Mucosa of stomach (tissue), 1 donor: ENCODE data around the gene ADAMTS6.

Source experiments
- H3K27me3 ChIP-seq: one replicate; pipeline ENCODE4 v1.7.0; 2013; ENCODE audit warnings: mild to moderate bottlenecking, low read length; ENCODE audit not compliant: control insufficient read depth, insufficient read depth
- H3K36me3 ChIP-seq: one replicate; pipeline ENCODE4 v1.7.0; 2013; ENCODE audit warnings: low read length; ENCODE audit not compliant: control insufficient read depth, insufficient read depth
- H3K4me1 ChIP-seq: one replicate; pipeline ENCODE4 v1.7.0; 2013; ENCODE audit warnings: mild to moderate bottlenecking, low read length; ENCODE audit not compliant: control insufficient read depth, insufficient read depth
- H3K4me3 ChIP-seq: one replicate; pipeline ENCODE4 v1.7.0; 2013; ENCODE audit warnings: low read length
- H3K9ac ChIP-seq: one replicate; pipeline ENCODE4 v1.7.0; 2013; ENCODE audit warnings: mild to moderate bottlenecking, low read length, moderate library complexity
- H3K9me3 ChIP-seq: one replicate; pipeline ENCODE4 v1.7.0; 2013; ENCODE audit warnings: mild to moderate bottlenecking, low read length, moderate library complexity; ENCODE audit not compliant: control insufficient read depth
- donor health status: Pancreatic carcinoma.

The ADAMTS6 gene

GRCh38 chr5:65203746-65204145 is 278.0 kb downstream of the ADAMTS6 start:
- Histone ChIP-seq H3K4me3 (no peak overlapping the region), H3K9me3 (no peaks in the 10 kb centered on the region), H3K27me3 (no peaks in the 10 kb centered on the region), H3K9ac (no peak overlapping the region), H3K4me1 (no peaks in the 10 kb centered on the region), H3K36me3 (no peaks in the 10 kb centered on the region)

GRCh38 chr5:65199993-65200675 is 281.6 kb downstream of the ADAMTS6 start:
- Histone ChIP-seq H3K9me3 (no peaks in the 10 kb centered on the region), H3K4me3 (no peak overlapping the region), H3K27me3 (no peaks in the 10 kb centered on the region), H3K4me1 (no peaks in the 10 kb centered on the region), H3K36me3 (no peaks in the 10 kb centered on the region), H3K9ac (no peak overlapping the region)

GRCh38 chr5:65198456-65199120 is 283.1 kb downstream of the ADAMTS6 start:
- Histone ChIP-seq H3K27me3 (no peaks in the 10 kb centered on the region), H3K4me3 (no peak overlapping the region)

GRCh38 chr5:65197531-65198455 is 283.9 kb downstream of the ADAMTS6 start:
- no peaks in the 10 kb centered on the region for H3K27me3 ChIP-seq
- H3K9me3 ChIP-seq, result no peaks in the 10 kb centered on the region
- no peaks in the 10 kb centered on the region for H3K4me1 ChIP-seq
- H3K4me3 ChIP-seq, result no peak overlapping the region
- no peak overlapping the region for H3K9ac ChIP-seq
- no peaks in the 10 kb centered on the region for H3K36me3 ChIP-seq

More at GRCh38 chr5:65198456-65199120, 283.1 kb downstream of the ADAMTS6 start:
- Histone ChIP-seq H3K9me3 (no peaks in the 10 kb centered on the region), H3K36me3 (no peaks in the 10 kb centered on the region), H3K4me1 (no peaks in the 10 kb centered on the region), H3K9ac (no peak overlapping the region)

- H3K36me3 ChIP-seq, result no peaks in the 10 kb centered on the region
- no peaks in the 10 kb centered on the region for H3K27me3 ChIP-seq
These were observed 286.8 kb downstream of the ADAMTS6 start for GRCh38 chr5:65194871-65195270.

GRCh38 chr5:65192331-65192730 is 289.4 kb downstream of the ADAMTS6 start:
- Histone ChIP-seq H3K36me3 (no peaks in the 10 kb centered on the region), H3K9ac (no peak overlapping the region), H3K4me3 (no peak overlapping the region), H3K27me3 (no peaks in the 10 kb centered on the region), H3K4me1 (no peaks in the 10 kb centered on the region), H3K9me3 (no peaks in the 10 kb centered on the region)

More at GRCh38 chr5:65194871-65195270, 286.8 kb downstream of the ADAMTS6 start:
- Histone ChIP-seq H3K4me3 (no peak overlapping the region), H3K4me1 (no peaks in the 10 kb centered on the region), H3K9me3 (no peaks in the 10 kb centered on the region), H3K9ac (no peak overlapping the region)

- Histone ChIP-seq H3K27me3 (no peaks in the 10 kb centered on the region), H3K4me3 (no peak overlapping the region), H3K9ac (no peak overlapping the region), H3K4me1 (no peaks in the 10 kb centered on the region), H3K36me3 (no peaks in the 10 kb centered on the region), H3K9me3 (no peaks in the 10 kb centered on the region)
These were observed 290.1 kb downstream of the ADAMTS6 start for GRCh38 chr5:65191554-65192135.

GRCh38 chr5:65190328-65191053 is 291.2 kb downstream of the ADAMTS6 start:
- no peaks in the 10 kb centered on the region for H3K36me3 ChIP-seq
- H3K9me3 ChIP-seq, result no peaks in the 10 kb centered on the region
- no peaks in the 10 kb centered on the region for H3K4me1 ChIP-seq
- no peaks in the 10 kb centered on the region for H3K27me3 ChIP-seq
- no peak overlapping the region for H3K9ac ChIP-seq
- no peak overlapping the region for H3K4me3 ChIP-seq

- Histone ChIP-seq H3K36me3 (no peaks in the 10 kb centered on the region), H3K9me3 (no peaks in the 10 kb centered on the region), H3K27me3 (no peaks in the 10 kb centered on the region), H3K4me3 (no peak overlapping the region), H3K4me1 (no peaks in the 10 kb centered on the region), H3K9ac (no peak overlapping the region)
These were observed 295.0 kb downstream of the ADAMTS6 start for GRCh38 chr5:65186646-65187227.

- Histone ChIP-seq H3K27me3 (no peaks in the 10 kb centered on the region), H3K36me3 (no peaks in the 10 kb centered on the region), H3K4me1 (no peaks in the 10 kb centered on the region), H3K4me3 (no peak overlapping the region), H3K9ac (no peak overlapping the region), H3K9me3 (no peaks in the 10 kb centered on the region)
These were observed 296.3 kb downstream of the ADAMTS6 start for GRCh38 chr5:65185468-65185867.

- H3K4me3 ChIP-seq, result no peak overlapping the region
- H3K9me3 ChIP-seq, result no peaks in the 10 kb centered on the region
- H3K27me3 ChIP-seq, result no peaks in the 10 kb centered on the region
- H3K9ac ChIP-seq, result no peak overlapping the region
- H3K36me3 ChIP-seq, result no peaks in the 10 kb centered on the region
- H3K4me1 ChIP-seq, result no peaks in the 10 kb centered on the region
These were observed 296.9 kb downstream of the ADAMTS6 start for GRCh38 chr5:65184780-65185179.
